ENCODE results near the gene ADCY4. TPM values are rescaled to one million over a fixed set of nuclear protein-coding genes. Genes with fewer than 3 reads are reported as not detected.

ADCY4 gene
- total and polyA plus RNA-seq, 2 of the 13 experiments (the other 11 are each of a cell fraction or from before 2014, with no cell fraction given) = 0.03 TPM; not detected in 1

- TF ChIP-seq KLF15 (CRISPR knock-in tag; IDR thresholded peaks at IDR 0.05; ENCODE audit: borderline replicate concordance) (0 out of 2 replicates have a peak, but pooled peaks have one; percentile 14), BRD4 (CRISPR knock-in tag; IDR thresholded peaks at IDR 0.05) (0 out of 2 replicates have a peak, but pooled peaks have one; percentile 59), ZNF572 (CRISPR knock-in tag; IDR thresholded peaks at IDR 0.05) (0 out of 2 replicates have a peak, but pooled peaks have one; percentile 78), SALL2 (CRISPR knock-in tag; IDR thresholded peaks at IDR 0.05) (0 out of 2 replicates have a peak, but pooled peaks have one; percentile 59), ZNF83 (CRISPR knock-in tag; IDR thresholded peaks at IDR 0.05; ENCODE audit: borderline replicate concordance) (peak; percentile 88; the same call in 1 of the 2 replicates), ZNF382 (CRISPR knock-in tag; IDR thresholded peaks at IDR 0.05; ENCODE audit: borderline replicate concordance) (no peak), NR2F1 (CRISPR knock-in tag; IDR thresholded peaks at IDR 0.05) (0 out of 4 replicates have a peak, but pooled peaks of 1 of the 2 experiments have one; percentile 9), ZNF891 (CRISPR knock-in tag; IDR thresholded peaks at IDR 0.05) (no peak), ZFX (CRISPR knock-in tag; IDR thresholded peaks at IDR 0.05; ENCODE audit: low read depth) (peak; percentile 66; the same call in 1 of the 2 replicates), ZNF747 (CRISPR knock-in tag; IDR thresholded peaks at IDR 0.05; ENCODE audit: borderline replicate concordance) (peak; percentile 80; the same call in 1 of the 2 replicates)
Measured at GRCh38 chr14:24307156-24307574, 27.7 kb downstream of the ADCY4 start (continued).

- CTCF ChIA-PET (ENCODE audit: low intra/inter-chr PET ratio, low total read pairs) = no interaction called here
- H3K9me3 ChIP-seq (ENCODE audit: low read length) = no peaks in the 10 kb centered on the region
- H3K9ac ChIP-seq (ENCODE audit: insufficient read depth, low read depth, low read length) = no peak overlapping the region
- 98% methylated on average over 11 of the region's 11 CpGs for WGBS (ENCODE audit: low lambda C conversion rate)
- no TSS peak for BruUV-seq (replicated peaks)
- H3K4me2 ChIP-seq (ENCODE audit: low read depth, low read length) = no peak overlapping the region
- 0 out of 2 replicates have a peak, but pooled peaks cover 4% of the 10 kb centered on the region for H4K20me1 ChIP-seq (ENCODE audit: insufficient read depth, low read length)
- intact Hi-C loops (cut with micrococcal nuclease; ENCODE audit: unreplicated experiment) = no loop called here
- FAIRE-seq = no peak
- no peak overlapping the region for H2AFZ ChIP-seq (ENCODE audit: low read length)
- H3K36me3 ChIP-seq (replicated peaks in 1 of 2; ENCODE audit: control insufficient read depth in 1 of 2, insufficient read depth in 2 of 2, low read length in 2 of 2) = peaks cover 49 to 58% of the 10 kb centered on the region in 2 experiments
- no peak overlapping the region for H3K27ac ChIP-seq (ENCODE audit: extremely low read length, insufficient read depth, low read length)
- H3K4me1 ChIP-seq (ENCODE audit: insufficient read depth, low read length) = peaks cover 53% of the 10 kb centered on the region
- H3K79me2 ChIP-seq (ENCODE audit: insufficient read depth, low read length) = peaks cover 33% of the 10 kb centered on the region
- POLR2A ChIA-PET = interaction anchor here (1.3 to 24.7 kb wide), 3 partner anchors 33 to 88 kb away, joined by 3 to 850 read pairs (median 12); partner anchors contain the start of genes GMPR2, MDP1, NEDD8 and RABGGTA
- no peak for DNase-seq (ENCODE audit: low spot score)
- in situ Hi-C loops (cut with HindIII; ENCODE audit: extremely low pct_ligation_motif_present, low pct_unique_long_range_greater_than_20kb) = no loop called here
- no peaks in the 10 kb centered on the region; a peak in 1 of 5 replicates for H3K27me3 ChIP-seq (ENCODE audit: control insufficient read depth in 1 of 2, insufficient read depth in 2 of 2, low read length in 2 of 2)
- ATAC-seq = no peak
- H3K4me3 ChIP-seq (replicated peaks in 1 of 3; ENCODE audit: insufficient read depth in 1 of 3, low read depth in 2 of 3, low read length in 3 of 3) = no peak overlapping the region
- TF ChIP-seq MAX (IDR thresholded peaks at IDR 0.05) (no peak), RORA (CRISPR knock-in tag; IDR thresholded peaks at IDR 0.05) (no peak), NR3C1 (CRISPR knock-in tag; IDR thresholded peaks at IDR 0.05) (no peak), ZNF770 (CRISPR knock-in tag; IDR thresholded peaks at IDR 0.05) (no peak), CC2D1A (CRISPR knock-in tag; IDR thresholded peaks at IDR 0.05) (no peak), NFAT5 (CRISPR knock-in tag; IDR thresholded peaks at IDR 0.05) (0 out of 2 replicates have a peak, but pooled peaks have one; percentile 24)
Measured at GRCh38 chr14:24304019-24304387, 30.9 kb downstream of the ADCY4 start.

All from HepG2 (cell line).